IPS-18c (cell line): ENCODE data around the gene CD109.

ENCODE experiments used
- H3K4me3 ChIP-seq: 2 replicates; pipeline ENCODE4 v1.7.0; 2013; ENCODE audit warnings: low read depth, mild to moderate bottlenecking, low read length, moderate library complexity; ENCODE audit not compliant: insufficient read depth
- H3K9me3 ChIP-seq: one replicate; pipeline ENCODE4 v1.6.1; 2013; ENCODE audit warnings: mild to moderate bottlenecking, low read length, moderate library complexity; ENCODE audit not compliant: control insufficient read depth, insufficient read depth

CD109 gene

DNA sequence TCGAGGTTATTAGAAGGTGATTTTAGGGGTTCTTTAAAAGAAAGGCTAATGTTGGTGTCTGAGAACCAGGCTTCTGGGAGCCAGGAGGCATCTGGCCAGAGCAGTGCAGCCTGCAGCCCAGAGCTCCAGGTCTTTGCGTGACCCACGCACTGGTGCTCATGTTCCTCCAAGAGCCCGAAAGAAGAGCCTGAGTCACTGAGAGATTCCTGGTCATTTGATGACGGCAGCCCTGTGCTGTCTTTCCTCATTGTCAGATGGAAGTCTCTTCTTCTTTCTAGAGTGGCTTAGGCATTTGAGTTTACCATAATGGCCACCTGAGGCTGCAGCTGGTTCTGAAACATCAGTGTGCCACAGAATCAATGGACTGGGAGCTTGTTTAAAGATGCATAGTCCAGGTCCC lies 46.4 kb downstream of the CD109 start:
- no peaks in the 10 kb centered on the region for H3K9me3 ChIP-seq
- no peak overlapping the region for H3K4me3 ChIP-seq

GRCh38 chr6:73743081-73743480 lies 47.1 kb downstream of the CD109 start:
- no peak overlapping the region for H3K4me3 ChIP-seq
- no peaks in the 10 kb centered on the region for H3K9me3 ChIP-seq

DNA sequence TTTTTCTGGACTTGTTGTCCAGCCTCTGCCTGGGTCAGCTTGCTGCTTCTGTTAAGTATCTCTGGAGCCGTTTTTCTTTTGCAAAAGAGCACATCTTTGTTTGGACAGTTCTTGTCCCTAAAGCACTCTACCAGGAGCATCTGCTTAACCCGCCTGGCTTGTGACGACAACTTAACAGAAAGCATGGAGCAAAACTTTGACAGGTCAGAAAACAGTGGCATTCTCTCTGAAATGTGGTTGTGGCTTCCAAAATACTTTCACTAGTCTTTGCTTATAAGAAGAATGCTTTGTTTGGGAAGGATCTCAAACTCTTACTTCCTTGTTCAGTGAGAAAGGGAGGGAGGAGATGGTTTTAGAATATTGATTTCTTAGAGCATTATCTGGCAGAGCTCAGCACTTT lies 47.6 kb downstream of the CD109 start:
- Histone ChIP-seq H3K4me3 (no peak overlapping the region), H3K9me3 (no peaks in the 10 kb centered on the region)

DNA sequence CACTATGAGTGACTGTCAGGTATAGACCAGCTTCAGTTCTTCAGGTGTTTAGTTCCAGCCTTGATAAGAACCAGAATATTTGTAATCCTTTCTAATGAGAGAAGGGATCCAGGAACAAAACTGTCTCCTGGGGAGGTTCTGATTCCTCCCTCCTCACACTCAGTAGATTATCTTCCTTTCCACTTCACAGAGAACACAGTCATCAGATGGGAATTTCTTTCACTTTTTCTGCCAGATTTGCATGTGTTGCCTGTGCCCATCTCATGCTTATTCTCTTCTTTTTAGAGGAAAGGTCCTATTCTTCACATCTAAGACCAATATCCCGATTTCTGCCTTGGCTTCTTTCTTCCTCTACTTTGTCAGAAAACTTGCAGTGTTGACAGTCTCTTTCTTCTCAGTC lies 50.8 kb downstream of the CD109 start:
- no peaks in the 10 kb centered on the region for H3K9me3 ChIP-seq
- H3K4me3 ChIP-seq = no peak overlapping the region

- no peak overlapping the region for H3K4me3 ChIP-seq
These were observed 51.3 kb downstream of the CD109 start for GRCh38 chr6:73747289-73747688.

GRCh38 chr6:73752943-73753342 lies 56.9 kb downstream of the CD109 start:
- H3K9me3 ChIP-seq = no peaks in the 10 kb centered on the region
- no peak overlapping the region for H3K4me3 ChIP-seq

More at GRCh38 chr6:73747289-73747688, 51.3 kb downstream of the CD109 start:
- H3K9me3 ChIP-seq = no peaks in the 10 kb centered on the region

DNA sequence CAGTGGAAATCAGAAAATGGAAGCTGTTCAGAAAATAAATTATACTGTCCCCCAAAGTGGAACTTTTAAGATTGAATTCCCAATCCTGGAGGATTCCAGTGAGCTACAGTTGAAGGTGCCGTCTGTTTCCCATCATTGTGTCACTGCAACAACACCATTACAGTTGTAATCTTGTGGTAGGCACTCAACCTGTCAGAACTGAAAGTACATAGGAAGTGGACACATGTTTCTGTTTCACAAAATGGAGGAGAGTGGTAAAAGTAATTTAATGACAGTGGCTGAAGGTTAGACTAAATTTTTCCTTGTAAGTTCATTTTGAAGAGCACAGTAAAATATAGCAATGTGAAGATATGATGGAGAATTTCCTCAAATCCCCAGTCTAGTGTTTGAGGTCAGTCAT lies 70.0 kb downstream of the CD109 start:
- H3K4me3 ChIP-seq = no peak overlapping the region
- no peaks in the 10 kb centered on the region for H3K9me3 ChIP-seq

GRCh38 chr6:73768558-73768957 lies 72.6 kb downstream of the CD109 start:
- Histone ChIP-seq H3K4me3 (no peak overlapping the region), H3K9me3 (no peaks in the 10 kb centered on the region)

- H3K9me3 ChIP-seq = no peaks in the 10 kb centered on the region
- no peak overlapping the region for H3K4me3 ChIP-seq
These were observed 74.0 kb downstream of the CD109 start for GRCh38 chr6:73769976-73770375.

GRCh38 chr6:73774311-73774774 lies 78.3 kb downstream of the CD109 start:
- Histone ChIP-seq H3K9me3 (no peaks in the 10 kb centered on the region), H3K4me3 (no peak overlapping the region)

- no peak overlapping the region for H3K4me3 ChIP-seq
- no peaks in the 10 kb centered on the region for H3K9me3 ChIP-seq
These were observed 83.9 kb downstream of the CD109 start for GRCh38 chr6:73779943-73780342.

DNA sequence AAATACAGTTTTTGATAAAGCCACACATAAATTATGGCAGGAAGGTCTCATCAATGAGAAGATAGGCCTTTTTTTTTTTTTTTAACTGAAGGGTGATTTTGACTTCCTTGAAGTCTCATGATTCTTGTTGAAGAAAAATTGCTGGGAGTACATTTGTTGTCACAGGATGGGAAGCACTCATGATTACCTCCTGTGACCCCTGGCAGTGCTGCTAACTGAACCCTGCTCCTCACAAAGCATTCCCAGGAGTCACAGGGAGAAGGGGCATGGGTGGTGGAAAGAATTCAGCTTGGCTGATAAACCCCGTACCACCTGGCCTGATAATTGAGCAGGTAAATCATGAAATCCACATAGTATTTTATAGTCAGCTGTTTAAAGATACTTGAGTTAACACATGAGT lies 86.9 kb downstream of the CD109 start:
- no peaks in the 10 kb centered on the region for H3K9me3 ChIP-seq

GRCh38 chr6:73784726-73785505 lies 88.9 kb downstream of the CD109 start:
- Histone ChIP-seq H3K9me3 (no peaks in the 10 kb centered on the region), H3K4me3 (no peak overlapping the region)

More for the DNA sequence above, 86.9 kb downstream of the CD109 start:
- no peak overlapping the region for H3K4me3 ChIP-seq

- Histone ChIP-seq H3K9me3 (no peaks in the 10 kb centered on the region), H3K4me3 (no peak overlapping the region)
These were observed 94.6 kb downstream of the CD109 start for GRCh38 chr6:73790574-73790973.

DNA sequence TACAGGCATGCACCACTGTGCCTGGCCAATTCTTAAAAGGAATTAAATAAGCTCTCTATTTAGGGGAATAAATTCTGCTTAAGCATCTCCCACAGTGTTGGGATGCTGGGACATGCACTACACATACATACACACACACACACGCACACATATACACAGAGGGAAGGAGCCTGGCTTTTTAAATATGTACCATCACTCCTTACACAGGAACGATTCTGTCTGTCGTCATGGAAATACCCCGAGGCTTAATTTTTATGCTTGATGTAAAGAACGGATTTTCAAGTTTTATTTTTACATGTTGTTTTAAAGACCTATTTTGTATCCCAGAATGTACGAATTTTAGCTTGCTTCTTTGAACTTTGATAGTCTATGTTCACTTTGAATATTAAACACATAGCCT lies 95.3 kb downstream of the CD109 start:
- H3K4me3 ChIP-seq = no peak overlapping the region
- H3K9me3 ChIP-seq = no peaks in the 10 kb centered on the region

DNA sequence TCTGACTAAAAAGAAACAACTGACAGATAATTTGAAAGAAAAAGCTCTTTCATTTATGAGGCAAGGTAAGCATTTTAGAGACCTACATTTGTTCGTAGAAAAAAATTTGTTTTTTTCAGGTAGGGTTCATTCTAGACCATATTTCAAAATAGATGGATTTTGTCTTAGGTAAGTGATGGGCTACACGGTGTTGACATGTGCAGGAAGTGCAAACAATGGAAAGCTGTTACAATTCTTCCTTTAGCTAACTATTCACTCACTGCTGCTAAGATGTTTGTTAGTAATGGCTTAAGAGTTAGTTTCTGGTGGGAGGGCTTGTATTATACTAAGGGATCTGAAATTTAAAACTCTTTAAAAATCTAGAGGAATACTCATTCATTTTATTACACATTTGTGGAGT lies 96.7 kb downstream of the CD109 start:
- Histone ChIP-seq H3K4me3 (no peak overlapping the region), H3K9me3 (no peaks in the 10 kb centered on the region)

DNA sequence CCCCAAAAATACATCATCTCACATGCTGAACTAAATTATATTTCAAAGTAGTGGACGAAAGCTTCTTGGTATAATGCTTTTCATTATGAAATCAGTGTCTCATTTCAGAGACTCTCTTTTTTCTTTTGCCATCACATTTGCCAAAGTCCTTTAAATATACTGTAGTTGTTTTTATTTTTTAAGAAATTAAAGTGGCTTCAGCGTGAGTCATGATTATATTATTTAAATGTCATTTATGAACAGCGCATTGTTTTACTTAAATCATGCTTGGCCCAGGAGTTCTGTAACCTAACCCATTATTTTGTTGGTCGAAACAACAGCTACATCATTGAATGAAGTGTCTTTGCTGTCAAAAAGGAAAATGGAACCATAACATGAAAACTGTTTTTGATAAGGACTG lies 100.9 kb downstream of the CD109 start:
- H3K9me3 ChIP-seq = no peaks in the 10 kb centered on the region
- no peak overlapping the region for H3K4me3 ChIP-seq

DNA sequence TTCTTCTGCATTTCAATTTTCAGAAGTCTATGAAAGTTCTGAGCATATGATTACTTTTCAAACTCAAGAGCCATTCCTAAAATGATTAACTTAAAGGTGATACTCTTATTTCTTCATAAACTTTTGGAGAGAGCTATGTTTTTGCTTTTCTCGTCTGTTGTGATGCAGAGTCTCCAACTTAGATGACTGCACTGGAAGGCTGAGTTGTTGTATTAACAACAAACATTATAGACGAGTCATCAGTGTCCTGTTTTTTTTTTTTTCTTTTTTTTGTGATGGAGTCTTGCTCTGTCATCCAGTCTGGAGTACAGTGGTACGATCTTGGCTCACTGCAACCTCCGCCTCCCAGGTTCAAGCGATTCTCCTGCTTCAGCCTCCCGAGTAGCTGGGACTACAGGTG lies 101.9 kb downstream of the CD109 start:
- Histone ChIP-seq H3K4me3 (no peak overlapping the region), H3K9me3 (no peaks in the 10 kb centered on the region)

DNA sequence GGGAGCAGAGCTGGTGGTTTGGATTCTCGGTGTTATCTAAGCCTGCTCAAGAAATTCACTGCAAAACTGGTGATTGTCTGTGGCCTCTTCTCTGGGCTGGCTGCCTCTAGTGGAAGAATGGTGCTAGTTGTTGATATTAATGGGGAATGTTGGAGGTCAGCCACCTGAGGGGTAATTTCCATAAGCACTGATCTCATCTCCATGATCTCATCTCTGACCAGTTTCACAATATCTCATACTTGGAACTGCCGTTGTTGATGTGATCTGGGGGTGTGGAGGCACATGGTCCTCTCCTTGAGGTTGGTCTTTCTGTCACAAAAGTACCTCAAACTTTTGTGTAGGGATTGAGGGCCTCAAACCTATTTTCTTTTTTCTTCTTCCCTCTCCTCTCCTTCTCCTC lies 102.6 kb downstream of the CD109 start:
- H3K4me3 ChIP-seq = no peak overlapping the region

More for the DNA sequence above, 102.6 kb downstream of the CD109 start:
- no peaks in the 10 kb centered on the region for H3K9me3 ChIP-seq
